GM21619 (cell line): ENCODE results near the gene POLN.

ENCODE experiments used
- ATAC-seq: cut with Tn5 transposase; IDR thresholded peaks from one replicate; pipeline ENCODE4 v1.9.1; 2021; ENCODE audit not compliant: unreplicated experiment

The POLN gene

DNA sequence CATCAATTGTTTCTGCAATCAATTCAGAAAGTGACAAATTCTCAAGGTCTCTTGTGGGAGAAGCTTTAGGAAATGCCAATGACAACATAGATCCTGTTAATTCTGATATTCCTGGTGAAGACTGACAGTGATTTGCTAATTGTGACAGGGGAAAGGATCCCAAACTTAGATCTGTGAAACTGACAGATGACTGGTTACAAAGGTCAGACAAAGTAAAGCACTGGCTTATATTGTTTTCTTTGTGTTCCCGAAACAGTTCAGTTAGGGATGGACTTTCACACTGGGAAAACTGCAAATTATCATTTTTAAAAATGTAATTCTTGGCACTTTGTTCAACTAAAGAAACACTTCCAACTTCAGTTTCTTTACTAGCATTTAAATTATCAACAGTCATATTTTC is 152.7 kb downstream of the POLN start:
- no peak for ATAC-seq

DNA sequence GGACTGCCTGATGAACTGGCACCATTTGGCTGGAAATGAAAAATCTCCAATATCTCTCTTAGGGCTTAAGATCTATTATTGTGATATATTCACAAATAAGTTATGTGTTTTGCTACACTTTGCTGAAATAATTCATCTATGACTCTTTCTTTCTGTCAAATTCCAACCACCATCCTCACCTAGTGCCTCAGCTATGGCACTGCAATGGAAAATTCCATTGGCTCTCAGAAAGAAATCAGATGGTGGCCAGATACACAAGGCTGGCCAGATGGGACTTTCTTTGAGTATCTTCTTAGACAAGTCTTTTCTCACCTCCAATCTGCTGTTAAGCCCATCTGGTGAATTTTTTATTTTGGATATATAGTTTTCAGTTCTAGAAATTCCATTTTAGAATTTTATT is 154.8 kb downstream of the POLN start:
- no peak for ATAC-seq

DNA sequence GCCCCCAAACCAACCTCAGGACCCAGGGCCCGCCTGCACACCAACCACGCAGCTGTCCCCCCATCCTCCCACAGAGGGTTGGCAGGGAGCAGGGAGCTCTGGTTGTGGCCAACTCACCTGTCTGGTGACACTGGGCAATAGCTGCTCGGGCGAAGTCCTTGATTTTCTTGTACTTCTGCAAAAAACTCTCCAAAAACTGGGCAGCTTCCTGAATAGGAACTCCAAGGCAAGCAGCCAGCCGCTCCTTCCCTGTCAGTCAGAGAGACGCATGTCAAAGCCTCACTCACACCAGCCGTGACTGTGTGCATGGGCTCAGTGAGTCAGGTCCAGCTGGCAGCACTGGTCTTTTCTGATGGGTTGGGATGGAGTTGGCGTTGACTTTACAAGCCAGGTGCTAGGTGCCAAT is 156.4 kb downstream of the POLN start:
- ATAC-seq = no peak

DNA sequence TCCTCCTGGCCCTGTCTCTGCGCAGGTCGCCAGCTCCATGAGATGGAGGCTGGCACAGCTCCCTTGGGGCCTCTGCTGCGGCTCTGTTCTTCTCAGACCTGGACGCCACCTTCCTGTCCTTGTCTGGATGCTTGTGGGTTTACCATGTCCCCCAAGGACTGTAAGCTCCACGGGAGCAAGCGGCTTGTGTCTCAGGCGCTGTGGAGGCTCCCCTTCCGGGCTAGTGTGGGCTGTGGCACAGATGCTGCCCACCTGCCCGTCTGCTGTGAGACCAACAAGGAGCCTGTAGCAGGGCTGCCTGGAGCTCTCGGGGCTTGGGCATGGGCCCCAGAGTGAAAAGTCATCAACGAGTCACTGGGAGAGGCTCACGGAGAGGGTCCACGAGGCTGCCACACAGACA is 157.6 kb downstream of the POLN start:
- no peak for ATAC-seq

DNA sequence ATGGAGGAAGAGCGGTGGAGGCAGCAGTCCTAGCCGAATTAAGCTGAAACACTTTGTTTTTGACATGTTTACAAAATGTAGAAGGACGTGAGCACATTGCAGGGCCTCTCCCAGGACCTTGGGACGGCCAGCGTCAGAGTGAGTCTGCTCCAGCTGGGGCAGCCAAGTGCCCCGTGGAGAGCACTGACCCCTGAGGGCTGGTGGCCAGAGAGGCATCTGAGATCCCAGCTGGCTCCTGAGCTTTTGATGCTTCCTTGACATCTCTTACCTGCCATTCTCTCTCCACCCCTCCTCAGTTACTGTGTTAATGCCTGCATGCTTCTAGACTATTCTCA is 158.1 kb downstream of the POLN start:
- ATAC-seq = no peak

DNA sequence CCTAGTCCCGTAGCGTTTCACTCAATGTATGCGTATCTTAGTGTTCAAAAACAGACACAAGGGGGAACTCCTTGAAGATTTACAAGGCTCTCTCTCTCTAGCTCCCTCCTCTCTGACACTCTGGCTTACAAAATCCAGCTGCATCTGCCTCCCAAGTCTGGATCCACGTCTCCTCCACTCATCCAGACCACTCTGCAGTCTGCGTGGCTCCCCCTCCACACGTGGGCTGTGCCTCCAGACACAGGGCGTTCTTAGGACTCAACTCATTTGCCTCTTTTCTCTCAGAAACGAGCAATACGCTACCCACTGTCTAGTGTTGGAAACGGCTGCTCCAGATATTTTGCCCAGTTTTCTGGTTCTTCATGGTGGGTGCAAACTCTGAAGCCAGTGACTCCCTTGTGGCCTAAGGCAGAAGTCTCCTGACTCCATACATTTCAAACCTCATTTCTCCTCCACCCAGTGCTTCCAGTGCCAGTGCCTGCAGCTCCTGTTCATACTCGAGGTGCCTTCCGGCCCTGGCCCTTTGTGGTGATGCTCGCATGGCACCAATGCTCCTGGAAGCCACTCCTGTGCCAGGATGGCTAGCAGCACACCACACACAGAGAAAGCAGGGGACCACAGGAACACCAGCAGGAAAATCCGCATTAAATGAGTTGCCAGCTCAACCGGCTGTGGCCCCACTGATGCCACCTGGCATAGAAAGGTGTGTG is 158.7 kb downstream of the POLN start:
- ATAC-seq = no peak

DNA sequence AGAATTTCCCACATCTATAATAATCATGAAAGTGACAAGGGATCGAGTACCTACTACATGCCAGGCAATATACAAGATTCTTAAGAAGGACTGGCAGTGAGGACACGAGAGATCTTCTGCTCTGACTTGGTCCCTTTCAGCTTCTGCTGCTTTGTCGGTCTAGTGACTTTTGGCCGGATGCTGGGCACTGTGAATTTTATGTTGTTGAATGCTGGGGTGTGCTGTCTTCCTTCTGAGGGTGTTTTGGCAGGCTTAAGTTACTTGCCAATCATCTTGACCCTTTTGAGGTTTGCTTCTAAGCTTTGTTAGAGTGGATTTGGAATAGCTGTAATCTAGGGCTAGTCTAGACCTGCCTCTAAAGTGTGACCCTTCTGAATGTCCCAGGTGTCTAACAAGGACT is 159.3 kb downstream of the POLN start:
- ATAC-seq = no peak

DNA sequence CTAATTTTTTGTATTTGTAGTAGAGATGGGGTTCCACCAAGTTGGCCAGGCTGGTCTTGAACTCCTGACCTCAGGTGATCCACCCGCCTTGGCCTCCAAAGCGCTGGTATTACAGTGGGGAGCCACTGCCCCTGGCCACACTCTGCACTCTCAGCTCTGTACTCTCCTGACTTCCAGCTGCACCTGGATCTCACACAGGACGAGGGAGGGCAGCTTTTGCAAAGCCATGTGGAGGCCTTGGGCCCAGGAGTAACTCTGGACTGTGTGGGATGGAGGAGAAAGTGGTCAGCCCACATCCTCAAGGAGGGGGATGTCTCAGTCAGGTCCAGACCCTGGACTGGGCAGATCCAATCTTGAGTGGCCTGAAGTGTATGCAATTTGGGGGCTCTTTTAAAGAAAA is 159.8 kb downstream of the POLN start:
- no peak for ATAC-seq

DNA sequence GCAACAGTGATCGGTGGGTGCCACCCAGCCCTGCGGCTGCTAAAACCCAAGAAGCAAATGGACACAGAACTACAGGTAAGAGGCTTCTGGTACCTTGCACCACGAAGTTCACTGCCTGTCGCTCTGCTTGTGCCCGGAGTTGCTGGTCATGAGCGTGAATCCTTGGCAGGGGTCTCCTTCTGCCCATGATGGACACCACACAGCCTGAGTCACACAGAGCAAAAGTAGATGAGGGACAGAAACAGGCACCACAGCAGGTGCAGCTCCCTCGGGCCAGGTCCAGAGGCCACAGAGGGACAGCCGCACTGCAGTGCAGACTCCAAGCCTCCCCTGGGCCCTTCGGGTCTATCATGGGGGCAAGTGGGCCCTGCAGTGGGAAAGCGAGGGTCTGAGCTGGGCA is 160.4 kb downstream of the POLN start:
- ATAC-seq = no peak

DNA sequence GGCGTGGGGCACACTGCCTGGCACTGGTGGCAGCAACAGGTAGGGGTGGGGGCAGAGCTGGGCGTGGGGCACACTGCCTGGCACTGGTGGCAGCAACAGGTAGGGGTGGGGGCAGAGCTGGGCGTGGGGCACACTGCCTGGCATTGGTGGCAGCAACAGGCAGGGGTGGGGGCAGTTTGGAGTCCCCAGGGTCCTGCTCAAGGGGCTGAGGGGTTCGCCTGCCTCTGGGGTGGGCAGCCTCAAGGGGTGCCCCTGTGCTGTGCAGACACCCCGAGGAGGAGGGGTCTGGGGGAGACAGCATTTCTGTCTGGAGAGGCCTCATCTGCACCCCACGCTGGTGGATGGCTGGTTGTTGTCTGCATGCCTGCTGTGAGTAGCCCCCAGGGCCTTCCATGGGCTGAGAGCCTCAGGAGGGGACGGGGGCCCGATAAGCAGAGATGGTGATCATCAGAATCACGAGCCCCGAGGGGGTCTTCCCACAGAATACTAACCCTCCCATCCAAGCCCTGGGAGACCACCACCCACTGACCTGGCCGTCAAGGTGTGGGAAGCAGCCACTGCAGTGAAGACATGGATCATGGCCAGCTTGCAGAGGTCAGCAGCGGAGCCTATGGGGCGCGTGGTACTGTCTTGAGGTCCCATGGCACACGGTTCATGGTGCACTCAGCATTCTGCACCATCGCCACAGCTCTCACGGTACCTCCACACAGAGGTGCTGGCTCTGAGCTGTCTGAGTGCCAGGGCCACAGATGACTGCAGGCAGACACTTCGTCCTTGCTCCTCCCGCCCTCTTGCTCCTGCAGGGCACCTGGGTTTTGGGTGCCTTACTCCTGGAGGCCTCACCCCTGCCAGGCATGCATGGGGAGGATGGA is 161.3 kb downstream of the POLN start:
- no peak for ATAC-seq

DNA sequence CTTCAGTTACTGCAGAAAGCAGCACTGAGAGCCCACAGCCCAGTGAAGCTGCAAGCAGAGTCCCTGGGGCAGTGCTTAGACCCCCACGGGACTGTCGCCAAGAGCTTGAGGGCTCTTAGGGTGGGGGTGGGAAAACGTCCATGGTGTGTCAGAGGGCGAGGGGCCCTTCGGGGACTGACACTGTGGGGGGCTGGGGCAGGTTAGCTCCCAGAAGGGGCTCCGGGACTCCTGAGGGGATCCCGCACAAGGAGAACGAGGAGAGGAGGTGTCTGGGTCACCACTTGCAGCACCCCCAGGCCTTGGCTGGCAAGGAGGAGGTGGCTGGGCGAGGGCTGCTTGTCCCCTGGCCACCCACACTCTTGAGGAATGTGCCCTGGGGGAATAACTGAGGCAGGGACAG is 162.0 kb downstream of the POLN start:
- no peak for ATAC-seq

DNA sequence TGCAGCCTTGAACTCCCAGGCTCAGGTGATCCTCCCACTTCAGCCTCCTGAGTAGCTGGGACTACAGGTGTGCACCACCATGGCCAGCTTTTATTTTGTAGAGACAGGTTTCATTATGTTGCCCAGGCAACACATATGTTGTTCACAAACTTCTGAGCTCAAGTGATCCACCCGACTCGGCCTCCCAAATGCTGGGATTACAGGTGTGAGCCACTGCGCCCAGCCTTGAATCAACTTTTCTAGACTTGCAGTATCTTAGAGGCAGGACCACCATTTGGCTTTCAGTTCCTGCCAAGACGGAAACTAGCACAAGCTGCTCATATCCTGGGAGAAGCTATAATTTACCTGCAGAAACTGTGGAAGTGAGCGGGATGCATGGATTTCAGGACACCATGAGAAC is 162.9 kb downstream of the POLN start:
- no peak for ATAC-seq

DNA sequence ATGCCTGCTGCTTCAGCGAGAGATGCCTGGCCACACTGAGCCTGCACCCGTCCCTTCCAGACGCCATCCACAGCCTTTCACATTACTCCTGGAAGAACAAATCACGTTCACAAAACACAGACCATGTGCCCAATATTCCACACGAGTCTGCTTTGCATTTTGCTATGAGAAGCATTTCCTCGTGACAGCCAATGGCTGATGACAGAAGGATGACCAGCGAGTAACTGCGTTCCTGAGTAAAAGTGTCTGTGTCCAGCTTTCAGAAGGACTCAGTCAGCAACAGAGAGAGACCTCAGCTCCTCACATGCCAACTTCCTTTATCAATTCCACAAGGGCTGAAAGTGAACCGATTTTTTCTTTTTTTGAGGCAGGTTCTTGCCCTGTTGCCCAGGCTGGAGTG is 163.3 kb downstream of the POLN start:
- no peak for ATAC-seq

DNA sequence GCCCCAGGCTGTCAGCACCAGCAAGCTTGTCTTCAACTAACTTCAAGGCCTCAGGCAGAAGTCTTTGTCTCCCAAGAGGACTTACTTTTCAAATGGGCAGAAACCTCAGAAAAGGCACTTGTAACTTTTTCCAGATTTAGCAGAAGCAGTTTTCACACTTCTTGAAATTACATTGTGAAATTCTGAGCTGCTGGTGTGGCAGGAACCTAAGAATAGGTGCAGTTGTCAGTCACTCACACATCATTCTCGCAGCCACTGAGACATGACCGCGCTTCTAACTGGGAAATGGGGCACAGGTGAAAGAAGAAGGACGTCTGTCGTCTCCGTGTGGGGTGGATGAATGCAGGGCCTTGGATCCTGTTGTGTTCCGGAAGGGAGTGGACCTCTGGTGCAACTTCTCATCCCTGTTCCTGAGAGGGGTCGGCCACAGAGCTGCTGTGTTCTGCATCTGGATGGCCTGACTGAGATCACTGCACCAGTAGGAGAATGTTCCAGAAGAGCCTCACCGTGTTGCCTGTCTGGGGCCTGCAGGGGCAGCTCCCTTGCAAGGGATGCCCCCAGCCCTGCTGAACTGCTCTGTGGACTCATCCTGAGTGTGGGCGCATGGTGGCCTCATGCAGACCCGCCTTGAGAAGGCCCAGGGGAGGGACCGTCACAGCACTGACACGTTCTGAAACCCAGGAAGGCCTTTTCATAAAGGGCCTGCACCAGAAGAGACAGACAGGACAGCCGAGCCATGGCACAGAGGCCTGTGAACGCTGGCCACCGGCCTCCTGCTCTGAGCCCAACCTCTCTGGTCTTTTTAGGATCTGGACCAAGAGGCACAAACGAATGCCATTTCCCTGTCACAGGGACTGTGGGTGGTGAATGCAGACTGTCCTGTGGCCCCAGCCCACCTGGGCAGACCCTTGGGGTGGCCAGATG is 164.1 kb downstream of the POLN start:
- no peak for ATAC-seq

DNA sequence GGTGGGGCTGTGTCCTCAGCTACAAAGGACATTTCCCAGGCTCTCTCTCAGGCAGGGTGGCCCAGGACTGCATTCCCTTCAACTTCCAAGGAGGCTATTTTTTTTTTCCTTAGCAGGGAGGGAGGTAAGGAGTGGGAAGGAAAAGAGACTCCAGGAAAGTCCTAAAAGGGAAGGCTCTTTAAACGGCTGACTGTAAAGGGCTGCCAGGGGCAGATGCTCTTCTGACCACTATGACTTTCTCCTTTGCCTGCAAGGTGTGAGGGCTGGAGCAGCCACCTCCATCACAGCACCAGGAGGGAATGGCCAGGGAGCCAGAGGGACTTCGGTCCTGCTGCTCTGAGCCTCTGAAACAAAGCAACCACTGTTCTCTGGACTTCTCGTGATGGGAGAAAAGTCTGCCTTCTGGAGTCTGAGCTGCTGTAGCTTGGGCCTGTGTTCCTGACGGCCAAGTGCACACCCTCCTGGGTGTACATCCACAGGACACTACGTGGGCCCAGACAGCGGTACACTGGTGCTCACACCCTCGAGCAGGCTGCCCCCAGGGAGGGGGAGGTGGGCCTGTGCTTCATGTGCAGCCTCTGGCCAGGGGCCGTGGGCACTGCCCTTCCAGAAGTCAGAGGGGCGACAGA is 164.9 kb downstream of the POLN start:
- ATAC-seq = no peak

DNA sequence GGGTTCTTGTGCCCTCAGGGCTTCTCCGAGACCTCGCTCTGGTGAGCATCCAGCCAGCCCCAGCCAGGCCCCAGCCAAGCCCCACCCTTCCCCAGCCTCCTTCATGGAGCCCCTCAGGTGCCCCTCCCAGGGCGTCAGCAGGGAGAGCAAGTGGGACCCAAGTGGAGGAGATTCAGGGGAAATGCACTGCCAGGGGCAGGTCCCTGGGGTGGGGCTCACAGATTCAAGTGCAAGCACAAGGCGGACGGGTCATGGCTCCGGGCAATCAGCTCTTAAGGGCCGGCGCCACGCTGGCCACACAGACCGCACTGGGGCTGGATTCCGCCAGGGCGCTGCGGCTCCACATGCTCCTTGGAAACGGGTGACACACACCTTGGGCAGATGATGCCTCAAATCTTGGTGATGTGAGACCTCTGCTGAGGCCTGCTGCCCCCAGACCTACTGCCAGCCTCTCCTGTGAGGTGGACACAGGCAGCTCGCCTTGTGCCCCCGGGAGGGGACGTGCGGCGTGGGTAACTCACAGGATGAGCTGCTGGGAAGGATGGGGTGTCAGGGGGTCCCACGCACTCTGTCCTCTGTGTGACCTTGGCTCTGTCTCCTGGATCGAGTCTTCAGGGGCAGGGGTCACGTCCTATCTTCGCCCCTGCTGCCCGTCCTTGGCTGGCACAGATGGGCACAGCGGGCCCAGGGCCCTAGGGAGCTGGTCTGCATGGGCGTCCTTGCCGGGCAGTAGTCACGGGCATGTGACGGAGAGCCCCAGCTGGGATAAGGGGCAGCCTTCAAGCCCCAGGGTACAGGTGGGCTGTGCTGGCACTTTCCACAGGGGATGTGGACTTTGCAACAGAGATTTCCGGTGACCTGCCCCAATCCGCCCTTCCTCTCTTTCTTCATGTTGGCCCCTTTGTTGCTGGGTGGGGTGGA is 165.7 kb downstream of the POLN start:
- no peak for ATAC-seq

DNA sequence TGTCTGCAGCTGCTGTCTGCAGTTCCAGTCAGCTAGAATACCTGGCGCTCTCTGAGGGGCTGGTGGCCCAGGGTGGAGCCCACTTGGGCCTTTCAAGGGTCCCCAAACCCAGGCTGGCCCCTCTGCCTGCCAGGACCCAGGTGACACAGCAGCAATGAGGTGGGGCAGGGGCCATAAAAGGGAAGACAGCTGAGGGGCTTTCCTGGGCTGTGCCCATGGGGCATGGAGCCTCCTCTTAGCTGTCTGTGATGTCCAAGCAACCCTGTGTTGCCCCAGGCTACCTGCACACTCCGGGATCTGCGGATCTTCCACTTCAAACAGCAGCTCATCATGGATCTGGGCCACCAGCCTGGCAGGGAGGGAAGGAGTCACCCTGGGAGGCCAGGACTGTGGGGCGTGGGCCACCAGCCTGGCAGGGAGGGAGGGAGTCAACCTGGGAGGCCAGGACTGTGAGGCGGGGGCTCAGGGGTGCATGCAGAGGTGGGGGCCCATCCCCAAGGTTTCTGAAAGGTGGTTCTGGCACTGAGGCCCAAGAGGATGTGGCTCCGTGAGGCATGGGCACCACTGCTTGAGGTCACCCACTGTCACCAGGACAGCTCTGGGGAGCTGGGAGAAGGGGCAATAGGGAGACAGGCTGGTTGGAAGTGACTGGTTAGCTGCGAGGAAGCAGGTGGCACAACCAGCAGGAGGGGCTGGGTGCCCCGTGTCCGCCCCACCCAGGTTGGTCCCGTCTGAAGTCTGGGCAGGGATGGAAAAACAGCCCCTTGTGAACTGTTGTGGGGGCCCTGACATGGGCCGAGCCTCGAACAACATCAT is 166.5 kb downstream of the POLN start:
- no peak for ATAC-seq

DNA sequence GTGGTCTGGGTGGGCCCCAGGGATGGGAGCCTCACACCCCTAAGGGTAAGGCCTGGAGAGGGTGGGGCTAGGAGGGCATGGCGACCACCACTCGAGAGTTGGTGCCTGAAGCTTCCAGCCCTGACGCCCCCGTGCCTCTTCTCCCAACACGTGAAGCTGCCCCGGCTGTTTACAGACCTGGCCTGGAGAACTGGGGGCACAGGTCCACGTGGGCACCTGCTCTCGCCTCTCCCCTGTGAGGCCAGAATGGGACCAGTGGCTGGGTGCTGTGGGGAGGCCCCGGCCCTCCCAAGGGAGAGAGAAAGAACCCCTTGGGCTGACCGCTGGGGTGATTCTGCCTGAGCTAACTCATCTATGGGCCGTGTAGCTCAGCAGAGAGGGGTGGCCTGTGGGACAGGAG is 167.3 kb downstream of the POLN start:
- no peak for ATAC-seq

DNA sequence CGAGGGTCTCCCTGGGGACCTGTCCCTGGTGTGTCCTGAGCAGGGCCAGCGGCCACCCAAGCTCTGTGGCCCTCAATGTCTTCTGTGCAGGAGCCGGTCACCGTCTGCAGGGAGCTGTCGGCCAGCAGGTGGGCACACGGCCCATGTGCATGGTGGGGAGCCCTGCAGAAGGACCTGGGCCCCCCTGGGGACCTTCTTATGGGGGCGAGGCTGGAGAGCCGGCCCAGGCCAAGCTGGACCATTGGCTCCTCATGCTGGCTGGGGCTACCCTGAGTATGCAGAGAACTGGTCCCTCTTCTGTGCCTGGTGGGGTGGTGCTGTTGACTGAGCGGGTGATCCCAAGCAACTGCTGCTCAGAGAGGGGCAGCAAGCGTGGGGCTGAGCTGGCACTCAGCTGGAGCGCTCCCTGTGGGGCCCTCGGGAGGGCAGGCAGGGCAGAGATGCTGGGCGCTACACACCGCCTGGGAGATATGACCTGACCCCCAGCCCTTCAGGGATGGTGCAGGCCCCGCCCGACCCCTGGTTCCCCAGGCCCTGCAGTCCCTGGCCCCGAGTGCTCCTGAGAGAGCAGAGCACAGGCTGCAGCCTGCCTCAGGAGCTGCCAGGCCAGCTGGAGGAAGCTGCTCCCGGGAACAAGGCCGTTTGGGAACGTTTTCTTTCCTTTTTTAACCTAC is 168.0 kb downstream of the POLN start:
- ATAC-seq = no peak
